CD8-positive, alpha-beta memory T cell (primary cell): Measurements from ENCODE around the gene ZSCAN18. TPM values are rescaled to one million over a fixed set of nuclear protein-coding genes. Genes with fewer than 3 reads are reported as not detected.

Experiments used
- CTCF ChIA-PET: fragments of 350-600 bp; sonication (Branson Sonifier 250); formaldehyde crosslinking; loops from one replicate; lab custom pipeline; 2021; ENCODE audit warnings: antibody characterized with exemption; lab: Charles Lee
- POLR2A ChIA-PET: fragments of 350-600 bp; sonication (Branson Sonifier 250); formaldehyde crosslinking; loops from one replicate; lab custom pipeline; 2021; ENCODE audit warnings: antibody characterized with exemption; lab: Charles Lee
- DNase-seq, 5 donors: peaks; one replicate each; pipeline versions ENCODE4 v3.0.0 to v3.0.0-alpha.2; 2020 to 2022; ENCODE audit warnings: mixed read lengths in 1 of 5
- H3K27ac ChIP-seq: one replicate; pipeline ENCODE4 v1.7.0; 2013; ENCODE audit warnings: low read depth, mild to moderate bottlenecking, low read length, moderate library complexity
- H3K27me3 ChIP-seq: 2 replicates; pipeline ENCODE4 v1.7.0; 2013; ENCODE audit warnings: low read length, mild to moderate bottlenecking; ENCODE audit not compliant: insufficient read depth, poor library complexity, severe bottlenecking
- H3K36me3 ChIP-seq: 2 replicates; pipeline ENCODE4 v1.7.0; 2013; ENCODE audit warnings: mild to moderate bottlenecking, low read length, moderate library complexity; ENCODE audit not compliant: insufficient read depth
- H3K4me1 ChIP-seq: 2 replicates; pipeline ENCODE4 v1.7.0; 2013; ENCODE audit warnings: mild to moderate bottlenecking, low read length, moderate library complexity; ENCODE audit not compliant: insufficient read depth
- H3K4me3 ChIP-seq: 2 replicates; pipeline ENCODE4 v1.7.0; 2013; ENCODE audit warnings: mild to moderate bottlenecking, low read length
- H3K9me3 ChIP-seq: 2 replicates; pipeline ENCODE4 v1.7.0; 2013; ENCODE audit warnings: mild to moderate bottlenecking, low read length
- H3K27ac Mint-ChIP-seq, 8 donors: one replicate each; pipeline ENCODE4 v1.8.0; 2020 to 2021; ENCODE audit warnings: mixed read lengths in 8 of 8, mild to moderate bottlenecking in 6 of 8, inconsistent platforms in 3 of 8, moderate library complexity in 3 of 8
- H3K27me3 Mint-ChIP-seq, 2 donors: one replicate each; pipeline ENCODE4 v1.8.0; 2020 to 2021; ENCODE audit warnings: mixed read lengths in 2 of 2, mild to moderate bottlenecking in 1 of 2, moderate library complexity in 1 of 2
- H3K36me3 Mint-ChIP-seq, 3 donors: one replicate each; pipeline ENCODE4 v1.8.0; 2020 to 2021; ENCODE audit warnings: mixed read lengths in 3 of 3, inconsistent platforms in 1 of 3, mild to moderate bottlenecking in 1 of 3
- H3K4me1 Mint-ChIP-seq, 3 donors: one replicate each; pipeline ENCODE4 v1.8.0; 2020 to 2021; ENCODE audit warnings: mixed read lengths in 3 of 3, inconsistent platforms in 1 of 3, mild to moderate bottlenecking in 1 of 3
- H3K4me3 Mint-ChIP-seq, 7 donors: one replicate each; pipeline ENCODE4 v1.8.0; 2020 to 2021; ENCODE audit warnings: mixed read lengths in 7 of 7, mild to moderate bottlenecking in 6 of 7, moderate library complexity in 4 of 7, inconsistent platforms in 2 of 7
- H3K9me3 Mint-ChIP-seq, 5 donors: one replicate each; pipeline ENCODE4 v1.8.0; 2020 to 2022; ENCODE audit warnings: mixed read lengths in 5 of 5, mild to moderate bottlenecking in 3 of 5, moderate library complexity in 2 of 5, inconsistent platforms in 1 of 5
- polyA plus RNA-seq: library from polyadenylated mRNA; unstranded; fragments of 300-500 nt; fragmentation: Illumina TruSeq; gene quantifications from one replicate; pipeline ENCODE4 v1.2.3, GENCODE V29; 2021
- total RNA-seq, 2 experiments: library from RNA; stranded (reverse); gene quantifications; one replicate each; pipeline ENCODE4 v1.2.3, GENCODE V29; 2021

The ZSCAN18 gene
- total and polyA plus RNA-seq, 3 experiments from 2014 or later = 21.4 to 24.0 (median 22.4) TPM

GRCh38 chr19:58118979-58119733 lies 21.1 kb upstream of the ZSCAN18 start:
- H3K9me3 ChIP-seq = peaks cover 39% of the 10 kb centered on the region
- CTCF ChIA-PET = no interaction called here

GRCh38 chr19:58117841-58118575 lies 20.0 kb upstream of the ZSCAN18 start:
- CTCF ChIA-PET = no interaction called here
- no peak overlapping the region for H3K27ac ChIP-seq
- H3K4me1 ChIP-seq = no peaks in the 10 kb centered on the region
- Mint-ChIP-seq H3K27ac (no peak overlapping the region), H3K4me3 (no peak overlapping the region), H3K4me1 (no peaks in the 10 kb centered on the region), H3K36me3 (peaks cover 0 to 42% (median 41%) of the 10 kb centered on the region in 3 donors), H3K27me3 (peaks cover 12 to 20% of the 10 kb centered on the region in 2 donors), H3K9me3 (peaks cover 57 to 89% (median 83%) of the 10 kb centered on the region in 5 donors)
- DNase-seq = no peak
- H3K4me3 ChIP-seq = no peak overlapping the region
- POLR2A ChIA-PET = no interaction called here
- H3K9me3 ChIP-seq = peaks cover 32% of the 10 kb centered on the region
- H3K27me3 ChIP-seq = no peaks in the 10 kb centered on the region
- no peaks in the 10 kb centered on the region for H3K36me3 ChIP-seq

More at GRCh38 chr19:58118979-58119733, 21.1 kb upstream of the ZSCAN18 start:
- Mint-ChIP-seq H3K4me1 (no peaks in the 10 kb centered on the region), H3K27ac (no peak overlapping the region), H3K4me3 (no peak overlapping the region), H3K36me3 (peaks cover 0 to 47% (median 38%) of the 10 kb centered on the region in 3 donors), H3K9me3 (peaks cover 52 to 89% (median 88%) of the 10 kb centered on the region in 5 donors), H3K27me3 (peaks cover 8 to 17% of the 10 kb centered on the region in 2 donors)
- Histone ChIP-seq H3K27ac (no peak overlapping the region), H3K27me3 (no peaks in the 10 kb centered on the region), H3K36me3 (no peaks in the 10 kb centered on the region), H3K4me3 (no peak overlapping the region), H3K4me1 (no peaks in the 10 kb centered on the region)
- no peak for DNase-seq
- POLR2A ChIA-PET = no interaction called here

GRCh38 chr19:58108546-58108817 lies 10.5 kb upstream of the ZSCAN18 start:
- peaks cover 4 to 7% of the 10 kb centered on the region in 2 donors for H3K27me3 Mint-ChIP-seq
- POLR2A ChIA-PET = no interaction called here
- peaks cover 27 to 92% (median 85%) of the 10 kb centered on the region in 5 donors for H3K9me3 Mint-ChIP-seq
- H3K4me3 Mint-ChIP-seq = no peak overlapping the region
- Histone ChIP-seq H3K36me3 (no peaks in the 10 kb centered on the region), H3K27me3 (no peaks in the 10 kb centered on the region), H3K9me3 (peaks cover 39% of the 10 kb centered on the region), H3K4me1 (no peaks in the 10 kb centered on the region), H3K4me3 (no peak overlapping the region), H3K27ac (no peak overlapping the region)
- CTCF ChIA-PET = no interaction called here
- DNase-seq = no peak
- no peaks in the 10 kb centered on the region for H3K4me1 Mint-ChIP-seq
- peaks cover 2 to 40% (median 20%) of the 10 kb centered on the region in 3 donors for H3K36me3 Mint-ChIP-seq
- H3K27ac Mint-ChIP-seq = no peak overlapping the region

GRCh38 chr19:58107778-58108545 lies 9.9 kb upstream of the ZSCAN18 start:
- ChIA-PET POLR2A (no interaction called here), CTCF (no interaction called here)
- Mint-ChIP-seq H3K4me1 (no peaks in the 10 kb centered on the region), H3K9me3 (peaks cover 28 to 92% (median 85%) of the 10 kb centered on the region in 5 donors), H3K36me3 (peaks cover 3 to 41% (median 24%) of the 10 kb centered on the region in 3 donors), H3K4me3 (no peak overlapping the region), H3K27ac (no peak overlapping the region), H3K27me3 (peaks cover 3 to 8% of the 10 kb centered on the region in 2 donors)
- DNase-seq = no peak
- Histone ChIP-seq H3K27ac (no peak overlapping the region), H3K9me3 (peaks cover 39% of the 10 kb centered on the region), H3K27me3 (no peaks in the 10 kb centered on the region), H3K4me1 (no peaks in the 10 kb centered on the region), H3K36me3 (no peaks in the 10 kb centered on the region), H3K4me3 (no peak overlapping the region)

- H3K27me3 ChIP-seq = no peaks in the 10 kb centered on the region
- no peak for DNase-seq
- CTCF ChIA-PET = no interaction called here
- H3K36me3 Mint-ChIP-seq = peaks cover 5 to 30% (median 21%) of the 10 kb centered on the region in 3 donors
- POLR2A ChIA-PET = interaction anchor here (1.7 kb wide), 1 partner anchor 85 kb away, joined by 6 read pairs; the partner anchor contains the start of gene ZNF274
- peak overlapping the region; percentile 75 for H3K4me3 ChIP-seq
- peaks cover 3 to 4% of the 10 kb centered on the region in 2 donors for H3K27me3 Mint-ChIP-seq
- peaks cover 10 to 59% (median 50%) of the 10 kb centered on the region in 5 donors for H3K9me3 Mint-ChIP-seq
- peaks cover 15% of the 10 kb centered on the region for H3K9me3 ChIP-seq
- no peaks in the 10 kb centered on the region for H3K36me3 ChIP-seq
- H3K27ac Mint-ChIP-seq = peak overlapping the region; percentile 98 to 100 (median 100)
- H3K4me3 Mint-ChIP-seq = peak overlapping the region; percentile 77 to 97 (median 89)
- peaks cover 8 to 23% (median 17%) of the 10 kb centered on the region in 3 donors for H3K4me1 Mint-ChIP-seq
- H3K4me1 ChIP-seq = peaks cover 10% of the 10 kb centered on the region
- H3K27ac ChIP-seq = peak overlapping the region; percentile 98
Observed at GRCh38 chr19:58098682-58098998, 609 bp upstream of the ZSCAN18 start.

GRCh38 chr19:58097349-58097748 lies 682 bp downstream of the ZSCAN18 start:
- peak overlapping the region in 6 of 7 donors; percentile 73 to 97 (median 89) for H3K4me3 Mint-ChIP-seq
- Histone ChIP-seq H3K36me3 (no peaks in the 10 kb centered on the region), H3K4me1 (peaks cover 10% of the 10 kb centered on the region), H3K9me3 (peaks cover 9% of the 10 kb centered on the region), H3K4me3 (peak overlapping the region; percentile 41), H3K27me3 (no peaks in the 10 kb centered on the region), H3K27ac (peak overlapping the region; percentile 98)
- peaks cover 0 to 3% of the 10 kb centered on the region in 2 donors for H3K27me3 Mint-ChIP-seq
- H3K36me3 Mint-ChIP-seq = peaks cover 4 to 26% (median 17%) of the 10 kb centered on the region in 3 donors
- peak overlapping the region in 7 of 8 donors; percentile 82 to 100 (median 90) for H3K27ac Mint-ChIP-seq
- POLR2A ChIA-PET = no interaction called here
- H3K4me1 Mint-ChIP-seq = peaks cover 8 to 23% (median 19%) of the 10 kb centered on the region in 3 donors
- DNase-seq = peak in 1 of 5 donors; percentile 15
- CTCF ChIA-PET = no interaction called here
- H3K9me3 Mint-ChIP-seq = peaks cover under 1 to 53% (median 43%) of the 10 kb centered on the region in 5 donors

GRCh38 chr19:58096884-58097283 lies 1.1 kb downstream of the ZSCAN18 start:
- H3K9me3 ChIP-seq = peaks cover 9% of the 10 kb centered on the region
- peaks cover 4 to 28% (median 18%) of the 10 kb centered on the region in 3 donors for H3K36me3 Mint-ChIP-seq
- DNase-seq = no peak

More at GRCh38 chr19:58096884-58097283, 1.1 kb downstream of the ZSCAN18 start:
- peak overlapping the region; percentile 56 to 97 (median 86) for H3K4me3 Mint-ChIP-seq
- no peaks in the 10 kb centered on the region for H3K27me3 ChIP-seq
- peak overlapping the region in 7 of 8 donors; percentile 82 to 100 (median 90) for H3K27ac Mint-ChIP-seq
- H3K4me3 ChIP-seq = peak overlapping the region; percentile 41
- H3K27ac ChIP-seq = no peak overlapping the region
- H3K4me1 ChIP-seq = peaks cover 10% of the 10 kb centered on the region
- CTCF ChIA-PET = no interaction called here
- peaks cover 0 to 53% (median 43%) of the 10 kb centered on the region in 5 donors for H3K9me3 Mint-ChIP-seq
- no peaks in the 10 kb centered on the region for H3K36me3 ChIP-seq
- peaks cover 0 to 3% of the 10 kb centered on the region in 2 donors for H3K27me3 Mint-ChIP-seq
- POLR2A ChIA-PET = no interaction called here
- H3K4me1 Mint-ChIP-seq = peaks cover 8 to 23% (median 19%) of the 10 kb centered on the region in 3 donors
